Measurements from ENCODE around the gene G0S2. TPM values are rescaled to one million over a fixed set of nuclear protein-coding genes. Genes with fewer than 3 reads are reported as not detected.

The G0S2 gene
- total RNA-seq, 1 donor = 23.0 TPM

DNA sequence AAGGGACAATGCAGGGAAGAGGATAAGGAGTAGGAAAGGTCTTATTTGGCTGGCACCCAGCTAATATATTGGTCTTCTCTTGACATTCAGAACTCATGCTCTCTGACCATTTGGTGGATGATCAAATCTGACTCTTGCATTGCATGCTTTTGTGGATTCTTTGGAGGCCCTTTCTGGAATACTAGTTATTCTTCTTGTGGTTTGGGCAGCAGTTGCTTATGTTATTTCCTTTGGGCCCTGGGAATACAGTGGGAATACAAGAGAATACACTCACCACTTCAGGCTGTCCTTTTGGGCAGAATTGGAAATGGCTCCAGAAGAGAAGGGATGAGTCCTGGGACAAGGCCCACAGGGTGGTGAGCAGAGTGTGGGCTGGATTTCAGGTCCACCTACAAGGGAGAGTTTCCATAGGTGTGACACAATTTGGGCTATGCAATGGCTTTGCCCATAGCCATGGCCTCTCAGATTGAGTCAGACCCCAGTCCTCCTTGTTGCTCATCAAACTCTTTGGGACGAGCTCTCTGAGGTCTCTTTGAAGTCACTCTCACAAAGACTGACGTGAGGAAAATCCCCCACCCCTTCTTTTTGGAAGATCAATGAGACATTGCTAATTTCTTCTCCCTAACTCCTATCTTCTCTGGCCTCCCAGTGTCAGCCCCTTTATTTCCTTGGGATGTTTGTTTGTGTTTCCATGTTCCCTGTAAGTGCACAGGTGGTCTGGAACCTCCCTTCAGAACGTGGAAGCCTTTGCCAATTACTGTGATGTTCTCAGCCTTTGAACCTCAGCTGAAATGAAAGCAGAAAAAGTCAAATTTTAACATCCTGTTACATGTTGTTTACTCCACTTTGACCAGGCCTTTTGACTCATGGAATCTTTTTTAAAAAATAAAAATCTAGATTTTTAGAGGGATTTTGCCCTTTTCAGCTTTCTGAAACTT is 48.8 kb downstream of the G0S2 start:
- TF ChIP-seq, protein P1, sequence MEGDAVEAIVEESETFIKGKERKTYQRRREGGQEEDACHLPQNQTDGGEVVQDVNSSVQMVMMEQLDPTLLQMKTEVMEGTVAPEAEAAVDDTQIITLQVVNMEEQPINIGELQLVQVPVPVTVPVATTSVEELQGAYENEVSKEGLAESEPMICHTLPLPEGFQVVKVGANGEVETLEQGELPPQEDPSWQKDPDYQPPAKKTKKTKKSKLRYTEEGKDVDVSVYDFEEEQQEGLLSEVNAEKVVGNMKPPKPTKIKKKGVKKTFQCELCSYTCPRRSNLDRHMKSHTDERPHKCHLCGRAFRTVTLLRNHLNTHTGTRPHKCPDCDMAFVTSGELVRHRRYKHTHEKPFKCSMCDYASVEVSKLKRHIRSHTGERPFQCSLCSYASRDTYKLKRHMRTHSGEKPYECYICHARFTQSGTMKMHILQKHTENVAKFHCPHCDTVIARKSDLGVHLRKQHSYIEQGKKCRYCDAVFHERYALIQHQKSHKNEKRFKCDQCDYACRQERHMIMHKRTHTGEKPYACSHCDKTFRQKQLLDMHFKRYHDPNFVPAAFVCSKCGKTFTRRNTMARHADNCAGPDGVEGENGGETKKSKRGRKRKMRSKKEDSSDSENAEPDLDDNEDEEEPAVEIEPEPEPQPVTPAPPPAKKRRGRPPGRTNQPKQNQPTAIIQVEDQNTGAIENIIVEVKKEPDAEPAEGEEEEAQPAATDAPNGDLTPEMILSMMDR (IDR thresholded peaks at IDR 0.05; ENCODE audit: insufficient read depth, low read length) = no peak
- DNase-seq (ENCODE audit: low read depth) = peak; percentile 31
- H3K4me3 ChIP-seq (ENCODE audit: low read depth, low read length) = no peak overlapping the region

Other genes with a start within 250 kb of the G0S2 start
- 0.90 and 1.1 TPM in 2 replicates for gene CAMK1G, start 91.7 kb upstream of the G0S2 start, total RNA-seq (ENCODE audit: low replicate concordance)
- 5.9 and 10.3 TPM in 2 replicates for gene LAMB3, start 23.0 kb upstream of the G0S2 start, total RNA-seq (ENCODE audit: low replicate concordance)
- gene HSD11B1, start 29.4 kb downstream of the G0S2 start, total RNA-seq (ENCODE audit: low replicate concordance) = 6.3 and 33.3 TPM in 2 replicates
- 0.65 TPM in 1 of 2 replicates, not detected in the other for gene TRAF3IP3, start 80.6 kb downstream of the G0S2 start, total RNA-seq (ENCODE audit: low replicate concordance)
- gene C1orf74, start 109.1 kb downstream of the G0S2 start, total RNA-seq (ENCODE audit: low replicate concordance) = 2.4 and 3.6 TPM in 2 replicates
- gene IRF6, start 130.7 kb downstream of the G0S2 start, total RNA-seq (ENCODE audit: low replicate concordance) = 3.1 TPM in 1 of 2 replicates, not detected in the other
- gene UTP25, start 152.6 kb downstream of the G0S2 start, total RNA-seq (ENCODE audit: low replicate concordance) = 11.2 and 32.6 TPM in 2 replicates